PC-9 (cell line): Measurements from ENCODE around the gene SMARCC2. TPM values are rescaled to one million over a fixed set of nuclear protein-coding genes. Genes with fewer than 3 reads are reported as not detected.

Experiments
- BruUV-seq: library from RNA; stranded (reverse); fragments of 400-500 nt; replicated peaks from 2 replicates; lab custom pipeline; 2021; lab: Mats Ljungman, UMichigan
- CTCF ChIA-PET: fragments of 300-600 bp; sonication (Branson Sonifier 250); formaldehyde crosslinking; loops from one replicate; lab custom pipeline; 2022; ENCODE audit warnings: antibody characterized with exemption; lab: Charles Lee
- POLR2A ChIA-PET: fragments of 300-600 bp; sonication (Branson Sonifier 250); formaldehyde crosslinking; loops from one replicate; lab custom pipeline; 2022; ENCODE audit warnings: antibody characterized with exemption; ENCODE audit not compliant: unreplicated experiment; lab: Charles Lee
- DNase-seq, 2 experiments: peaks; one replicate each; pipeline versions ENCODE4 v3.0.0 to v3.0.0-alpha.2; 2015 to 2022; ENCODE audit warnings: mixed read lengths in 1 of 2
- H2AFZ ChIP-seq: fragments of 200-600 bp; sonication (generic); 2 replicates; pipeline ENCODE4 v1.8.1; 2017; ENCODE audit warnings: antibody characterized with exemption
- H3F3A ChIP-seq: fragments of 200-600 bp; sonication (generic); 2 replicates; pipeline ENCODE4 v1.8.1; 2017; ENCODE audit warnings: antibody characterized with exemption, mild to moderate bottlenecking, low read depth; ENCODE audit not compliant: insufficient read depth
- H3K27ac ChIP-seq: fragments of 200-600 bp; sonication (generic); 2 replicates; pipeline ENCODE4 v1.6.1; 2016; ENCODE audit warnings: mixed run types
- H3K27me3 ChIP-seq: fragments of 200-600 bp; sonication (generic); 2 replicates; pipeline ENCODE4 v1.6.1; 2016; ENCODE audit warnings: low read depth, mixed run types; ENCODE audit not compliant: insufficient read depth
- H3K36me3 ChIP-seq: fragments of 200-600 bp; sonication (generic); 2 replicates; pipeline ENCODE4 v1.6.1; 2016; ENCODE audit warnings: low read depth, mixed run types
- H3K4me1 ChIP-seq: fragments of 200-600 bp; sonication (generic); replicated peaks from 2 replicates; pipeline ENCODE4 v1.6.1; 2016; ENCODE audit warnings: mixed run types; ENCODE audit not compliant: insufficient read depth
- H3K4me2 ChIP-seq: fragments of 200-600 bp; sonication (generic); 2 replicates; pipeline ENCODE4 v1.6.1; 2017; ENCODE audit warnings: mixed run types
- H3K4me3 ChIP-seq: fragments of 200-600 bp; sonication (generic); 2 replicates; pipeline ENCODE4 v1.6.1; 2016; ENCODE audit warnings: mixed run types
- H3K79me2 ChIP-seq: fragments of 200-600 bp; sonication (generic); 2 replicates; pipeline ENCODE4 v1.6.1; 2017; ENCODE audit warnings: low read depth, mixed run types
- H3K9me2 ChIP-seq: fragments of 200-600 bp; sonication (generic); 2 replicates; pipeline ENCODE4 v1.8.1; 2017; ENCODE audit warnings: mild to moderate bottlenecking; ENCODE audit not compliant: insufficient read depth
- H3K9me3 ChIP-seq: fragments of 200-600 bp; sonication (generic); 2 replicates; pipeline ENCODE4 v1.8.1; 2016; ENCODE audit warnings: low read depth; ENCODE audit not compliant: insufficient read depth
- H4K20me1 ChIP-seq: fragments of 200-600 bp; sonication (generic); 2 replicates; pipeline ENCODE4 v1.8.1; 2017; ENCODE audit not compliant: insufficient read depth
- CTCF ChIP-seq: fragments of 200-600 bp; sonication (generic); conservative IDR thresholded peaks from 2 replicates; pipeline ENCODE4 v1.6.1; 2017; ENCODE audit warnings: mixed run types, antibody characterized with exemption, mild to moderate bottlenecking, moderate library complexity
- EZH2 ChIP-seq: fragments of 200-600 bp; sonication (generic); IDR thresholded peaks from 2 replicates; pipeline ENCODE4 v1.8.0; 2017; ENCODE audit warnings: antibody characterized with exemption, low read depth
- intact Hi-C: fragments of 100-400 bp; cut with micrococcal nuclease; formaldehyde crosslinking; loops from one replicate; pipeline ENCODE4 v1.10.0; 2022; ENCODE audit not compliant: unreplicated experiment
- total RNA-seq: library from RNA; stranded (reverse); gene quantifications from 2 replicates; pipeline ENCODE4 v1.2.3, GENCODE V29; 2021

Gene SMARCC2
- total RNA-seq, 1 experiment from 2014 or later, result 86.4 TPM

DNA sequence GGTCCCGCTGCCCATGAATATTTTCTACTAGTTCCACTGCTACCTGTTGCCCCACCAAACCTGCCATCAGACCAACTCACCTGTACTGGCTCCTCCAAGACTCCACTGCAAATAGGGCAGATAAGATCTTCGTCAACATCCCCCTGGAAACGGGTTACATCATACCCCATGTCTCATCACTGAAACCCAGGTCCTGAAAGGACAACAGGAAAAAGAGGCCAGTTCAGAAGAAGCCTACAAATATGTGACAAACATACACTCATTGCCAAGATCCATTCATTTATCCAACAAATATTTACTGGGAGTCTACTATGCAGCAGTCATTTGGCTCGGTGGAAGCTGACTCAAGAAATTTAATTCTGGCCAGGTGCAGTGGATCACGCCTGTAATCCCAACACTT, 24.6 kb upstream of the SMARCC2 start:
- H3K9me3 ChIP-seq, result no peaks in the 10 kb centered on the region
- no peak for TF ChIP-seq CTCF
- TF ChIP-seq EZH2, result no peak
- no peaks in the 10 kb centered on the region for H3K4me1 ChIP-seq
- H3K79me2 ChIP-seq, result 0 out of 2 replicates have a peak, but pooled peaks cover 6% of the 10 kb centered on the region
- no peak overlapping the region for H3K4me3 ChIP-seq
- no peak for DNase-seq
- H2AFZ ChIP-seq, result no peak overlapping the region
- ChIA-PET CTCF (no interaction called here), POLR2A (interaction anchor here (0.6 to 0.7 kb wide), 2 partner anchors 11 to 53 kb away, joined by 3 to 11 read pairs; no protein-coding TSS in a partner anchor)
- H3F3A ChIP-seq, result no peaks in the 10 kb centered on the region
- no peak overlapping the region for H3K27ac ChIP-seq
- no peaks in the 10 kb centered on the region for H3K9me2 ChIP-seq
- intact Hi-C loops, result no loop called here
- BruUV-seq, result no TSS peak
- H4K20me1 ChIP-seq, result no peaks in the 10 kb centered on the region
- H3K36me3 ChIP-seq, result peaks cover 19% of the 10 kb centered on the region
- no peaks in the 10 kb centered on the region for H3K27me3 ChIP-seq
- H3K4me2 ChIP-seq, result no peak overlapping the region

DNA sequence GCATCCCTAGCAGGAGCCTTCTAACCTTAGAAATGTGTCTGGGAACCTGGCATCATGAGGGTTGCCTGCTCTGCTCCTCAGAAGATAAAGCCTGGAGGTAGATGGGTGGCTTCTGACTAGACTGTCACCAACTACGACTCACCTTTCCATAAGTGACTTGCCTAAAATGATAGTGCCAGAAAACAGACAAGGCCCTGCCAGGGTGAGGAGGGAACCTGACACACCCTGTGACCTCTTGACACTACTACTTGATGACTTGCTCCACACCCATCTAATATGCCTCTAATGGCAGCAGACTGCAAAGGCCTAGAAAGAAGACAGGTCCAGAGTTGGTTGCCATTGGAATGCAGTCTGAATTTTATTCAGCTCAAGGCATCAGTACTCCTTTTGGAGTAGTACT, 23.1 kb upstream of the SMARCC2 start:
- no peak overlapping the region for H2AFZ ChIP-seq
- POLR2A ChIA-PET, result no interaction called here
- no peak for DNase-seq
- H3K27ac ChIP-seq, result no peak overlapping the region
- no peaks in the 10 kb centered on the region for H3F3A ChIP-seq
- H3K36me3 ChIP-seq, result peaks cover 25% of the 10 kb centered on the region
- H3K79me2 ChIP-seq, result 0 out of 2 replicates have a peak, but pooled peaks cover under 1% of the 10 kb centered on the region
- H4K20me1 ChIP-seq, result no peaks in the 10 kb centered on the region
- no peak for TF ChIP-seq CTCF
- no peak for TF ChIP-seq EZH2
- H3K9me2 ChIP-seq, result no peaks in the 10 kb centered on the region
- intact Hi-C loops, result no loop called here
- BruUV-seq, result no TSS peak
- H3K4me1 ChIP-seq, result no peaks in the 10 kb centered on the region
- no peaks in the 10 kb centered on the region for H3K9me3 ChIP-seq
- H3K27me3 ChIP-seq, result no peaks in the 10 kb centered on the region
- CTCF ChIA-PET, result interaction anchor here (0.7 kb wide), 1 partner anchor 467 kb away, joined by 3 read pairs; no protein-coding TSS in a partner anchor
- H3K4me2 ChIP-seq, result no peak overlapping the region
- no peak overlapping the region for H3K4me3 ChIP-seq

DNA sequence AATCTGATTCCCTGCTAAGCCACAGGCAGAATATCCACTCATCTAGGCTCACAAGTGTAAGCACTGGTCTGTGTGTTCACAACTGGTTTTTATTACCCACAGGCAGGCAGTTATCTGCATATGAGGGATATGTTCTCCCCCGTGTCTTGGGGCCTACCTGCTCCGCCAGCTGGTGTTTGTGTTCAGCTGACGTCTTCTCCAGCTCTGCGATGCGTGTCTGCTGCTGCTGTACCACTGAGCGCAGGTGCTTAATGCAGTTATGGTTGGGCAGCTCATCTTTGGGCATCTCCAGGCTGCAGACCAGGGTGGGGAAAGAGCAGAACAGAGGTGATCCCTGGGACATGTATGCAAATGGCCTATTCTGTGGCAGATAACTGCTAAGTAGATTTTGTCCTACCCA, 18.7 kb upstream of the SMARCC2 start:
- no peak overlapping the region for H3K27ac ChIP-seq
- ChIA-PET CTCF (interaction anchor here (0.7 kb wide), 1 partner anchor 33 kb away, joined by 4 read pairs; no protein-coding TSS in a partner anchor), POLR2A (no interaction called here)
- H3K9me2 ChIP-seq, result no peaks in the 10 kb centered on the region
- no peak for DNase-seq
- H3F3A ChIP-seq, result peaks cover 2% of the 10 kb centered on the region; the same call in 1 of the 2 replicates
- H3K79me2 ChIP-seq, result no peaks in the 10 kb centered on the region
- no TSS peak for BruUV-seq
- H3K27me3 ChIP-seq, result no peaks in the 10 kb centered on the region
- no peak overlapping the region for H3K4me2 ChIP-seq
- H3K4me1 ChIP-seq, result no peaks in the 10 kb centered on the region
- peaks cover 14% of the 10 kb centered on the region; the same call in 1 of the 2 replicates for H3K36me3 ChIP-seq
- no peaks in the 10 kb centered on the region for H3K9me3 ChIP-seq
- TF ChIP-seq EZH2, result no peak
- no peak for TF ChIP-seq CTCF
- H3K4me3 ChIP-seq, result no peak overlapping the region
- H4K20me1 ChIP-seq, result peaks cover 5% of the 10 kb centered on the region; the same call in 1 of the 2 replicates
- intact Hi-C loops, result no loop called here
- no peak overlapping the region for H2AFZ ChIP-seq
